Smooth muscle cell (in vitro differentiated cells): ENCODE data around the gene FAAH2. TPM values are rescaled to one million over a fixed set of nuclear protein-coding genes. Genes with fewer than 3 reads are reported as not detected.
A peak's percentile ranks its signal among the peaks of the same experiment; 100 is the strongest.

Experiments
- DNase-seq: peaks from one replicate; lab custom pipeline; 2025; ENCODE audit not compliant: unreplicated experiment; lab: John Stamatoyannopoulos, UW
- H2AFZ ChIP-seq: fragments of 200-600 bp; sonication (generic); 2 replicates; pipeline ENCODE4 v1.6.0; 2016; ENCODE audit warnings: antibody characterized with exemption, low read depth, mild to moderate bottlenecking
- H3F3A ChIP-seq: fragments of 200-600 bp; sonication (generic); 2 replicates; pipeline ENCODE4 v1.6.0; 2017; ENCODE audit warnings: antibody characterized with exemption, low read depth
- H3K27ac ChIP-seq: fragments of 200-600 bp; sonication (generic); 2 replicates; pipeline ENCODE4 v1.5.1; 2016; ENCODE audit warnings: low read depth, mild to moderate bottlenecking
- H3K27me3 ChIP-seq: fragments of 200-600 bp; sonication (generic); 2 replicates; pipeline ENCODE4 v1.6.1; 2016; ENCODE audit warnings: low read depth, mild to moderate bottlenecking
- H3K36me3 ChIP-seq: fragments of 200-600 bp; sonication (generic); 2 replicates; pipeline ENCODE4 v1.5.1; 2016; ENCODE audit warnings: low read depth
- H3K4me1 ChIP-seq: fragments of 200-600 bp; sonication (generic); 2 replicates; pipeline ENCODE4 v1.5.1; 2016; ENCODE audit warnings: low read depth
- H3K4me2 ChIP-seq: fragments of 200-600 bp; sonication (generic); 2 replicates; pipeline ENCODE4 v1.6.0; 2016; ENCODE audit warnings: mild to moderate bottlenecking
- H3K4me3 ChIP-seq: fragments of 200-600 bp; sonication (generic); 2 replicates; pipeline ENCODE4 v1.5.1; 2016; ENCODE audit warnings: mild to moderate bottlenecking
- H3K79me2 ChIP-seq: fragments of 200-600 bp; sonication (generic); 2 replicates; pipeline ENCODE4 v1.6.0; 2016; ENCODE audit warnings: low read depth, mild to moderate bottlenecking
- H3K9ac ChIP-seq: fragments of 200-600 bp; sonication (generic); 2 replicates; pipeline ENCODE4 v1.6.0; 2016; ENCODE audit warnings: low read depth
- H3K9me3 ChIP-seq: fragments of 200-600 bp; sonication (generic); replicated peaks from 2 replicates; pipeline ENCODE4 v1.5.1; 2016; ENCODE audit warnings: low read depth
- H4K20me1 ChIP-seq: fragments of 200-600 bp; sonication (generic); 2 replicates; pipeline ENCODE4 v1.6.0; 2016; ENCODE audit warnings: low read depth
- CTCF ChIP-seq: fragments of 200-600 bp; sonication (generic); IDR thresholded peaks from 2 replicates; pipeline ENCODE4 v1.5.1; 2017; ENCODE audit warnings: borderline replicate concordance, mild to moderate bottlenecking, antibody characterized with exemption; ENCODE audit not compliant: insufficient read depth, poor library complexity, severe bottlenecking
- WGBS: methylation state at CpG from one replicate; pipeline ENCODE4 v1.1.7; 2016; ENCODE audit warnings: low lambda C conversion rate; 5-methylcytosine and 5-hydroxymethylcytosine counted together
- polyA plus RNA-seq: library from polyadenylated mRNA; unstranded; fragments of >200 nt; fragmentation: Nextera tagmentation; extraction: Ambion mirVana; gene quantifications from 2 replicates; pipeline ENCODE4 v1.2.1, GENCODE V29; 2016
- total RNA-seq: library from RNA; depleted of rRNA; stranded (reverse); fragments of >200 nt; gene quantifications from 2 replicates; pipeline ENCODE4 v1.2.3, GENCODE V29; 2014

FAAH2 gene
- total and polyA plus RNA-seq, 2 experiments from 2014 or later, result 0.37 to 0.99 TPM

- Histone ChIP-seq H3K4me1 (no peaks in the 10 kb centered on the region), H3K27me3 (no peaks in the 10 kb centered on the region), H3K27ac (no peak overlapping the region), H3K9me3 (peaks cover 4% of the 10 kb centered on the region), H3K4me2 (no peak overlapping the region), H3K4me3 (no peak overlapping the region), H3F3A (no peaks in the 10 kb centered on the region), H2AFZ (no peak overlapping the region), H3K9ac (no peak overlapping the region), H3K36me3 (no peaks in the 10 kb centered on the region), H4K20me1 (no peaks in the 10 kb centered on the region), H3K79me2 (no peaks in the 10 kb centered on the region)
- DNase-seq, result no peak
- TF ChIP-seq CTCF, result peak; percentile 38
- 47% methylated on average over 4 of the region's 4 CpGs for WGBS
These were observed 167.4 kb downstream of the FAAH2 start for GRCh38 chrX:57453901-57454300.

GRCh38 chrX:57481514-57481913 lies 195.0 kb downstream of the FAAH2 start:
- no peak overlapping the region for H3K27ac ChIP-seq
- no peaks in the 10 kb centered on the region for H4K20me1 ChIP-seq
- H2AFZ ChIP-seq, result no peak overlapping the region
- WGBS, result 86% methylated on average over 6 of the region's 6 CpGs
- no peaks in the 10 kb centered on the region for H3K36me3 ChIP-seq
- no peak overlapping the region for H3K4me2 ChIP-seq
- peaks cover 3% of the 10 kb centered on the region for H3K9me3 ChIP-seq
- H3K4me1 ChIP-seq, result no peaks in the 10 kb centered on the region
- H3K79me2 ChIP-seq, result no peaks in the 10 kb centered on the region
- TF ChIP-seq CTCF, result no peak
- H3K27me3 ChIP-seq, result no peaks in the 10 kb centered on the region
- no peak overlapping the region for H3K4me3 ChIP-seq
- no peaks in the 10 kb centered on the region for H3F3A ChIP-seq
- H3K9ac ChIP-seq, result no peak overlapping the region
- DNase-seq, result no peak

- Histone ChIP-seq H3K79me2 (no peaks in the 10 kb centered on the region), H3K4me2 (no peak overlapping the region), H2AFZ (no peak overlapping the region), H3K4me1 (no peaks in the 10 kb centered on the region), H3F3A (no peaks in the 10 kb centered on the region), H3K9ac (no peak overlapping the region), H3K4me3 (no peak overlapping the region), H3K36me3 (no peaks in the 10 kb centered on the region), H3K9me3 (no peaks in the 10 kb centered on the region), H3K27ac (no peak overlapping the region), H3K27me3 (no peaks in the 10 kb centered on the region), H4K20me1 (no peaks in the 10 kb centered on the region)
- 85% methylated on average over 5 of the region's 5 CpGs for WGBS
- TF ChIP-seq CTCF, result no peak
- no peak for DNase-seq
These were observed 230.0 kb downstream of the FAAH2 start for GRCh38 chrX:57516491-57516890.

DNA sequence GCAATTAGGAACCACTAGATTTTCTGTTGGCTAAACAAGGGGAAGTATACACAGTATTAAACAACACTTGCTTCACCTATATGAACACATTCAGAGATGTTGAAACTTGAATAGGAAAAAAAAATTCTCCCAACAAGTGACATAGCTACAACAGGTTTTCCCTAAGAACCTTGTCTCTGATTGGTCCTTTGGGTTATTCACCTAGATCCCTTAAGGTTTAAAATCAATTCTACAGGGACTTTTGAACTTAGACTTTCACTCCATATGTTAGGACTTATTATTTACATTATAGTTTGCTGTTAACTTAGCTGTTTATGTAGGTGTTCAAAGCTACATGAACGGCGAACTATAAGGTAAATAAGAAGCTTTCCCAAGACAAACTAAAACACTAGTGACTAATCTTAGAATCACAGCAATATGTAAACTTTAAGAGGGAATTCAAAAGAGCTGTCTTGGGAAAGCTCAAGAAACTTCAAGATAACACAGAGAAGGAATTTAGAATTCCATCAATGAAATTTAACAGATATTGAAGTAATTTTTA lies 233.1 kb downstream of the FAAH2 start:
- H3K4me2 ChIP-seq, result no peak overlapping the region
- WGBS, result 74% methylated on average over 2 of the region's 2 CpGs
- no peak for TF ChIP-seq CTCF
- no peaks in the 10 kb centered on the region for H3K27me3 ChIP-seq
- H2AFZ ChIP-seq, result no peak overlapping the region
- no peaks in the 10 kb centered on the region for H3K4me1 ChIP-seq
- H3K9me3 ChIP-seq, result no peaks in the 10 kb centered on the region
- no peaks in the 10 kb centered on the region for H4K20me1 ChIP-seq
- H3K79me2 ChIP-seq, result no peaks in the 10 kb centered on the region
- H3K36me3 ChIP-seq, result no peaks in the 10 kb centered on the region
- no peak overlapping the region for H3K4me3 ChIP-seq
- no peak for DNase-seq
- H3K27ac ChIP-seq, result no peak overlapping the region
- H3F3A ChIP-seq, result no peaks in the 10 kb centered on the region
- H3K9ac ChIP-seq, result no peak overlapping the region
